ENCODE results near the gene SLAMF1. TPM values are rescaled to one million over a fixed set of nuclear protein-coding genes. Genes with fewer than 3 reads are reported as not detected.

Gene SLAMF1
- total and polyA plus RNA-seq, 9 of the 15 experiments (the other 6 are each of a cell fraction or from before 2014, with no cell fraction given) = 0.04 to 0.17 (median 0.11) TPM; not detected in 4

- Histone ChIP-seq H3K4me3 (no peak overlapping the region), H3K79me2 (ENCODE audit: control insufficient read depth, insufficient read depth, low read length) (no peaks in the 10 kb centered on the region), H4K20me1 (replicated peaks; ENCODE audit: control insufficient read depth, insufficient read depth, low read length) (no peaks in the 10 kb centered on the region), H3K27ac (ENCODE audit: extremely low read depth, low read depth, low read length) (no peak overlapping the region), H3K9me1 (ENCODE audit: control insufficient read depth, insufficient read depth, low read length) (no peaks in the 10 kb centered on the region), H3K4me1 (replicated peaks in 1 of 2; ENCODE audit: control insufficient read depth in 2 of 2, insufficient read depth in 2 of 2, low read length in 2 of 2) (peaks cover 0 to 22% of the 10 kb centered on the region in 2 experiments; a peak in 2 of 5 replicates), H3K9me3 (replicated peaks; ENCODE audit: control insufficient read depth, insufficient read depth, low read depth, low read length) (peaks cover 23% of the 10 kb centered on the region), H3K27me3 (ENCODE audit: control insufficient read depth in 2 of 2, insufficient read depth in 2 of 2, low read length in 2 of 2) (no peaks in the 10 kb centered on the region), H2AFZ (ENCODE audit: low read depth, low read length) (peak overlapping the region; percentile 33), H3K9ac (ENCODE audit: insufficient read depth in 1 of 2, low read depth in 2 of 2, low read length in 2 of 2) (no peak overlapping the region), H3K36me3 (ENCODE audit: control insufficient read depth, insufficient read depth, low read length) (no peaks in the 10 kb centered on the region), H3K4me2 (ENCODE audit: insufficient read depth, low read length) (no peak overlapping the region)
- ATAC-seq (peak; percentile 97), FAIRE-seq (peak; percentile 95), DNase-seq (ENCODE audit: extremely low read depth in 1 of 4, low spot score in 3 of 4) (peak; percentile 71 to 86 (median 74))
- in situ Hi-C loops (cut with MboI) = loop anchor here (5.0 kb wide), 1 partner anchor 180 kb away; no protein-coding TSS in a partner anchor
- WGBS (ENCODE audit: insufficient coverage, low coverage, missing lambda C conversion rate) = 33% methylated on average over 3 of the region's 3 CpGs
- intact Hi-C loops (cut with micrococcal nuclease) = loop anchor here (1.0 to 10.0 kb wide), 5 partner anchors 57 to 412 kb away; partner anchors contain the start of gene CASQ1
- ChIA-PET POLR2A (interaction anchor here (0.7 kb wide), 1 partner anchor 369 kb away, joined by 3 read pairs; no protein-coding TSS in a partner anchor), CTCF (ENCODE audit: low intra/inter-chr PET ratio) (interaction anchor here (0.5 to 2.6 kb wide), 6 partner anchors 122 to 286 kb away, joined by 3 to 54 read pairs (median 4); no protein-coding TSS in a partner anchor)
- BruUV-seq (replicated peaks) = no TSS peak
- TF ChIP-seq TCFL5 (CRISPR knock-in tag; conservative IDR thresholded peaks at IDR 0.05) = no peak
- peak; percentile 49; the same call in 1 of the 2 replicates for TF ChIP-seq CHAMP1 (IDR thresholded peaks at IDR 0.05)
- TF ChIP-seq RB1 (IDR thresholded peaks at IDR 0.05; ENCODE audit: low read depth) = peak; percentile 54; the same call in 1 of the 2 replicates
- 0 out of 2 replicates have a peak, but pooled peaks have one; percentile 23 for TF ChIP-seq TRIM28 (IDR thresholded peaks at IDR 0.05)
- no peak for TF ChIP-seq HNRNPH1 (optimal IDR thresholded peaks at IDR 0.05; ENCODE audit: low read depth, low read length)
- no peak for TF ChIP-seq NR2C2 (CRISPR knock-in tag; IDR thresholded peaks at IDR 0.05)
- TF ChIP-seq NR2C2 (tag; IDR thresholded peaks at IDR 0.05) = 0 out of 2 replicates have a peak, but pooled peaks have one; percentile 24
- TF ChIP-seq ADNP (tag; IDR thresholded peaks at IDR 0.05) = no peak
- peak; percentile 59 to 74 for TF ChIP-seq KDM1A (IDR thresholded peaks at IDR 0.05)
- 0 out of 2 replicates have a peak, but pooled peaks have one; percentile 40 for TF ChIP-seq EP300 (IDR thresholded peaks at IDR 0.05; ENCODE audit: low read length)
- TF ChIP-seq FOSL1 (tag; conservative IDR thresholded peaks at IDR 0.05) = peak; percentile 59
- TF ChIP-seq SMAD4 (CRISPR knock-in tag; conservative IDR thresholded peaks at IDR 0.05) = 0 out of 2 replicates have a peak, but pooled peaks have one; percentile 32
- TF ChIP-seq ELF1 (tag; IDR thresholded peaks at IDR 0.05) = peak; percentile 72; the same call in 1 of the 2 replicates
- no peak; a peak in 1 of 4 replicates for TF ChIP-seq MAZ (CRISPR knock-in tag; conservative IDR thresholded peaks at IDR 0.05 in 1 of 2, IDR thresholded peaks at IDR 0.05 in 1 of 2)
- no peak for TF ChIP-seq ATF1 (CRISPR knock-in tag; IDR thresholded peaks at IDR 0.05)
- TF ChIP-seq ATF1 (tag; IDR thresholded peaks at IDR 0.05) = peak; percentile 41
- TF ChIP-seq HMBOX1 (IDR thresholded peaks at IDR 0.05) = 0 out of 2 replicates have a peak, but pooled peaks have one; percentile 63
- peak; percentile 55 for TF ChIP-seq SP1 (CRISPR knock-in tag; IDR thresholded peaks at IDR 0.05)
- no peak for TF ChIP-seq ZNF124 (CRISPR knock-in tag; IDR thresholded peaks at IDR 0.05)
- no peak for TF ChIP-seq TBL1XR1 (IDR thresholded peaks at IDR 0.05; ENCODE audit: low read length in 2 of 2)
These were observed 39.7 kb downstream of the SLAMF1 start for GRCh38 chr1:160607011-160607671.
